Upper lobe of right lung (tissue), 1 donor: ENCODE measurements around the gene ARHGEF19. TPM values are rescaled to one million over a fixed set of nuclear protein-coding genes. Genes with fewer than 3 reads are reported as not detected.

Source experiments
- ATAC-seq: fragments of 200-7000 bp; cut with Tn5 transposase; one replicate; pipeline ENCODE4 v1.9.1; 2020; ENCODE audit warnings: mild to moderate bottlenecking, moderate library complexity
- DNase-seq: peaks from one replicate; pipeline ENCODE4 v3.0.0-alpha.2; 2020
- H3K27ac ChIP-seq: fragments of 200-600 bp; one replicate; pipeline ENCODE4 v1.8.0; 2022
- H3K27me3 ChIP-seq: fragments of 200-600 bp; one replicate; pipeline ENCODE4 v1.8.0; 2022; ENCODE audit warnings: mild to moderate bottlenecking
- H3K36me3 ChIP-seq: fragments of 200-600 bp; one replicate; pipeline ENCODE4 v1.8.0; 2022
- H3K4me1 ChIP-seq: fragments of 200-600 bp; one replicate; pipeline ENCODE4 v1.8.0; 2022
- H3K4me3 ChIP-seq: fragments of 200-600 bp; one replicate; pipeline ENCODE4 v1.8.0; 2022; ENCODE audit warnings: mild to moderate bottlenecking
- H3K9me3 ChIP-seq: fragments of 200-600 bp; one replicate; pipeline ENCODE4 v1.8.0; 2022
- CTCF ChIP-seq: fragments of 200-600 bp; IDR thresholded peaks from one replicate; pipeline ENCODE4 v1.8.0; 2022; ENCODE audit warnings: antibody characterized with exemption
- intact Hi-C: fragments of 100-400 bp; cut with DNase I; formaldehyde crosslinking; loops from one replicate; pipeline ENCODE4 v1.11.0; 2022
- total RNA-seq: library from RNA; stranded (reverse); fragmentation: NEBNext Ultra II Directional; extraction: Animal tissue kit (Norgen Biotek cat#: 25700); gene quantifications from one replicate; pipeline ENCODE4 v1.2.1, GENCODE V29; 2021
- donor health status: DM: no; HTN: yes; CAD: no; lungs with severe emphysema.

The ARHGEF19 gene
- total RNA-seq, 1 donor from 2014 or later = 11.9 TPM

- H3K27ac ChIP-seq = peak overlapping the region; percentile 91
- intact Hi-C loops = no loop called here
- peak; percentile 93 for ATAC-seq
- DNase-seq = peak; percentile 99
- H3K4me1 ChIP-seq = peaks cover 13% of the 10 kb centered on the region
- TF ChIP-seq CTCF = no peak
- peaks cover 3% of the 10 kb centered on the region for H3K36me3 ChIP-seq
- H3K27me3 ChIP-seq = no peaks in the 10 kb centered on the region
- peak overlapping the region; percentile 60 for H3K4me3 ChIP-seq
- H3K9me3 ChIP-seq = no peaks in the 10 kb centered on the region
These were observed 5.7 kb downstream of the ARHGEF19 start for GRCh38 chr1:16206547-16207317.

GRCh38 chr1:16205891-16206546 lies 6.4 kb downstream of the ARHGEF19 start:
- Histone ChIP-seq H3K27me3 (no peaks in the 10 kb centered on the region), H3K4me3 (peak overlapping the region; percentile 60), H3K27ac (peak overlapping the region; percentile 91), H3K36me3 (peaks cover 3% of the 10 kb centered on the region), H3K9me3 (no peaks in the 10 kb centered on the region), H3K4me1 (peaks cover 13% of the 10 kb centered on the region)
- DNase-seq (peak; percentile 69), ATAC-seq (no peak)
- intact Hi-C loops = no loop called here
- no peak for TF ChIP-seq CTCF

GRCh38 chr1:16205334-16205671 lies 7.1 kb downstream of the ARHGEF19 start:
- Histone ChIP-seq H3K36me3 (peaks cover 3% of the 10 kb centered on the region), H3K4me3 (no peak overlapping the region), H3K4me1 (peaks cover 13% of the 10 kb centered on the region), H3K9me3 (no peaks in the 10 kb centered on the region), H3K27me3 (no peaks in the 10 kb centered on the region), H3K27ac (no peak overlapping the region)
- no peak for TF ChIP-seq CTCF
- intact Hi-C loops = no loop called here
- no peak for ATAC-seq
- peak; percentile 55 for DNase-seq

DNA sequence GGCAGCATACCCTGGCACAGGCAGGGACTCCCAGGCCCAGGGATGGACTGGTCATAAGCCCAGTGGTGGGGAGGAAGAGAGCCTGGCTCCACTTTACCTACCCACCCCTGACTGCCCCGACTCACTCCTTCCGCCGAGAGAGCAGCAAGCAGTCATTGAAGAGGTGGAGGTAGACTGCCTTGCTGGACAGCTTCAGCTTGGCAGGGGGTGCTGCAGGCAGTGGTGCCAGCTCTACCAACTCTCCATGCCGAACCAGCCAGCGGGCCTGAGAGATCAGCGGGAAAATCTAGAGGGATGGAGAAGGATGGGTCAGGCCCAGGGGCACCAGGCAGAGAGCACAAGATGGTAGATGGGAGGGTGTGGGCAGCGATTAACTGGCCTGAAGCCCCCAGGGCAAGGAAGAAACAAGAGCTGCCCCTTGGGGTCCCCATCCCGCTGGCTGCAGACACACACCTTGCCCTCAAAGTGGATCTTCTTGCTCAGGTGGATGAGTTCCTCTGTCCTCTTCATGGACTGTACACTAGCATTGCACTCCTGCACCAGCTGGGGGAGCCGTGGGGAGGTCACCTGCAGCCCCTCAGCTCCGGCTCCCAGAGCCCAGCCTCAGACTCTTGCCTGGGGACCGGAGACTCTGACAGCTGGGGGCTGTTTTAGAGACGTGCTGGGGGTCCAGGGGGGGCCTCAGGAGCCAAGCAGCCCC lies 7.7 kb downstream of the ARHGEF19 start:
- TF ChIP-seq CTCF = peak; percentile 25
- intact Hi-C loops = no loop called here
- DNase-seq = peak; percentile 76

DNA sequence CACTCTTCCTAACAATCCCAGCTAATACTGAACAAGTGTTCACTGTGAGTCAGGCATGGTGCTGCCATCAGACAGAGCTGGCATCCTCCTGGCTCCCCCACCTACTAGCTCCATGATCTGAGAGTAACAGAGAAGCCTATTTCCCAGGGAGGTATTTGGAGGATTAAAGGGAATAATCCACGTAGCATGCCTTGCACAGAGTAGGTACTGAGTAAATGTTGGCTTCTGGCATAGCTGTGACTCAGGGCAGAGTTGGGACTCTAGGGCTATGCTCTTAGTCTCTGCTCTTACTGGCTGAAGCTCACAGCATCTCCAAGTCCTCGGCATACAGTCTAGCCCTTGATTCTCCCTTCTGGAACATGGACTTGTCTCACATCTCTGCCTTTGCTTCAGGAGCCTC lies 8.2 kb downstream of the ARHGEF19 start:
- DNase-seq = no peak
- H3K27me3 ChIP-seq = no peaks in the 10 kb centered on the region
- TF ChIP-seq CTCF = no peak
- no peak overlapping the region for H3K27ac ChIP-seq
- H3K4me1 ChIP-seq = peaks cover 13% of the 10 kb centered on the region
- no peak overlapping the region for H3K4me3 ChIP-seq
- peaks cover 3% of the 10 kb centered on the region for H3K36me3 ChIP-seq
- no peak for ATAC-seq
- H3K9me3 ChIP-seq = no peaks in the 10 kb centered on the region
- intact Hi-C loops = no loop called here

More for the DNA sequence above, 7.7 kb downstream of the ARHGEF19 start:
- no peak overlapping the region for H3K27ac ChIP-seq
- H3K4me1 ChIP-seq = peaks cover 13% of the 10 kb centered on the region
- H3K27me3 ChIP-seq = no peaks in the 10 kb centered on the region
- peaks cover 3% of the 10 kb centered on the region for H3K36me3 ChIP-seq
- no peak overlapping the region for H3K4me3 ChIP-seq
- no peak for ATAC-seq
- no peaks in the 10 kb centered on the region for H3K9me3 ChIP-seq
